H1 (cell line): ENCODE data around the gene ZBP1. TPM values are rescaled to one million over a fixed set of nuclear protein-coding genes. Genes with fewer than 3 reads are reported as not detected.

ENCODE experiments used
- CTCF ChIA-PET: fragments of 300-600 bp; sonication (Branson Sonifier 250); formaldehyde crosslinking; loops from one replicate; lab custom pipeline; 2021; ENCODE audit not compliant: partially characterized antibody; lab: Charles Lee
- POLR2A ChIA-PET: fragments of 300-600 bp; sonication (Branson Sonifier 250); formaldehyde crosslinking; loops from one replicate; lab custom pipeline; 2021; ENCODE audit warnings: inconsistent platforms; ENCODE audit not compliant: partially characterized antibody; lab: Charles Lee
- DNase-seq, 2 experiments: peaks; one replicate each; pipeline versions ENCODE4 v3.0.0 to v3.0.0-alpha.2; 2010 to 2022; ENCODE audit warnings: low spot score in 2 of 2, low read depth in 1 of 2, mixed read lengths in 1 of 2
- FAIRE-seq: peaks from 2 replicates; lab custom pipeline; 2011; peaks lifted over from hg19 to GRCh38; lab: Jason Lieb, UNC
- H2AFZ ChIP-seq: 2 replicates; pipeline ENCODE4 v1.8.1; 2012; ENCODE audit warnings: low read length, inconsistent platforms
- H2AK5ac ChIP-seq: 2 replicates; pipeline ENCODE4 v1.6.1; 2013; ENCODE audit warnings: low read depth, low read length
- H2BK120ac ChIP-seq: replicated peaks from 2 replicates; pipeline ENCODE3; 2013; ENCODE audit warnings: low read depth, low read length, inconsistent platforms
- H2BK12ac ChIP-seq: 2 replicates; pipeline ENCODE4 v1.6.1; 2013; ENCODE audit warnings: low read depth, low read length
- H2BK15ac ChIP-seq: 2 replicates; pipeline ENCODE4 v1.6.1; 2013; ENCODE audit warnings: low read length
- H2BK20ac ChIP-seq: 2 replicates; pipeline ENCODE4 v1.6.1; 2013; ENCODE audit warnings: low read length
- H2BK5ac ChIP-seq: 2 replicates; pipeline ENCODE4 v1.6.1; 2013; ENCODE audit warnings: low read depth, low read length
- H3K14ac ChIP-seq: 2 replicates; pipeline ENCODE4 v1.6.1; 2013; ENCODE audit warnings: inconsistent platforms; ENCODE audit not compliant: insufficient read length
- H3K18ac ChIP-seq: 2 replicates; pipeline ENCODE4 v1.6.1; 2013; ENCODE audit warnings: low read length; ENCODE audit errors: extremely low read depth
- H3K23ac ChIP-seq: 2 replicates; pipeline ENCODE4 v1.6.1; 2013; ENCODE audit warnings: inconsistent platforms; ENCODE audit not compliant: insufficient read length
- H3K23me2 ChIP-seq: 2 replicates; pipeline ENCODE4 v1.6.1; 2013; ENCODE audit warnings: low read depth, low read length
- H3K27ac ChIP-seq: 2 replicates; pipeline ENCODE4 v1.6.1; 2011; ENCODE audit warnings: low read depth, low read length, inconsistent platforms
- H3K27me3 ChIP-seq, 4 experiments: replicated peaks in 1 of 4; 1 replicate in 1 of 4; 2 replicates in 3 of 4; pipeline versions ENCODE4 v1.6.1 to v1.8.1; 2011 to 2013; ENCODE audit warnings: low read length in 3 of 4, mild to moderate bottlenecking in 3 of 4, inconsistent platforms in 2 of 4, mixed read lengths in 2 of 4, moderate library complexity in 1 of 4; ENCODE audit not compliant: control insufficient read depth in 3 of 4, insufficient read depth in 3 of 4; ENCODE audit errors: extremely low read depth in 1 of 4
- H3K36me3 ChIP-seq, 4 experiments: 2 replicates each; pipeline versions ENCODE4 v1.6.1 to v1.8.1; 2011 to 2013; ENCODE audit warnings: mild to moderate bottlenecking in 4 of 4, low read length in 3 of 4, moderate library complexity in 2 of 4, control low read depth in 1 of 4, inconsistent platforms in 1 of 4; ENCODE audit not compliant: insufficient read depth in 4 of 4, control insufficient read depth in 2 of 4
- H3K4ac ChIP-seq: replicated peaks from 2 replicates; pipeline ENCODE3; 2013; ENCODE audit warnings: low read length, low read depth, mixed read lengths, inconsistent platforms; ENCODE audit not compliant: insufficient read length
- H3K4me1 ChIP-seq, 4 experiments: replicated peaks in 1 of 4; 1 replicate in 1 of 4; 2 replicates in 3 of 4; pipeline versions ENCODE4 v1.6.1 to v1.8.1; 2011 to 2013; ENCODE audit warnings: low read length in 3 of 4, inconsistent platforms in 2 of 4, mixed read lengths in 1 of 4; ENCODE audit not compliant: insufficient read depth in 4 of 4, control insufficient read depth in 3 of 4
- H3K4me2 ChIP-seq, 2 experiments: 2 replicates each; pipeline versions ENCODE4 v1.6.1 to v1.8.1; 2011 to 2013; ENCODE audit warnings: low read depth in 2 of 2, low read length in 2 of 2, control low read depth in 1 of 2, inconsistent platforms in 1 of 2, mild to moderate bottlenecking in 1 of 2; ENCODE audit not compliant: insufficient read depth in 1 of 2
- H3K4me3 ChIP-seq, 4 experiments: fragments of 200-600, 300-600 bp in 1 of 4; sonication (generic), shearing (Covaris generic), sonication (Bioruptor Twin) in 1 of 4; 2 replicates each; pipeline versions ENCODE4 v1.5.1 to v1.8.1; 2011 to 2016; ENCODE audit warnings: low read length in 4 of 4, low read depth in 3 of 4, control low read depth in 2 of 4, inconsistent platforms in 2 of 4, mild to moderate bottlenecking in 2 of 4, mixed read lengths in 1 of 4, moderate library complexity in 1 of 4; ENCODE audit not compliant: insufficient read depth in 2 of 4; ENCODE audit errors: extremely low read depth in 1 of 4
- H3K56ac ChIP-seq: replicated peaks from 2 replicates; pipeline ENCODE3; 2013; ENCODE audit warnings: low read depth, mild to moderate bottlenecking, mixed read lengths, low read length, inconsistent platforms; ENCODE audit not compliant: insufficient read length
- H3K79me1 ChIP-seq: 2 replicates; pipeline ENCODE4 v1.6.1; 2013; ENCODE audit warnings: low read depth, low read length, control low read depth
- H3K79me2 ChIP-seq, 2 experiments: 2 replicates each; pipeline versions ENCODE4 v1.6.1 to v1.8.1; 2012 to 2013; ENCODE audit warnings: low read length in 2 of 2, mild to moderate bottlenecking in 2 of 2, inconsistent platforms in 1 of 2; ENCODE audit not compliant: insufficient read depth in 2 of 2, control insufficient read depth in 1 of 2
- H3K9ac ChIP-seq, 4 experiments: replicated peaks in 1 of 4; 1 replicate in 1 of 4; 2 replicates in 3 of 4; pipeline versions ENCODE4 v1.6.1 to v1.8.1; 2011 to 2013; ENCODE audit warnings: low read depth in 3 of 4, low read length in 3 of 4, control low read depth in 2 of 4, mild to moderate bottlenecking in 2 of 4, moderate library complexity in 2 of 4, inconsistent platforms in 1 of 4; ENCODE audit errors: extremely low read depth in 1 of 4
- H3K9me3 ChIP-seq, 2 experiments: 2 replicates each; pipeline versions ENCODE4 v1.6.1 to v1.8.1; 2012 to 2013; ENCODE audit warnings: mild to moderate bottlenecking in 2 of 2, moderate library complexity in 2 of 2, control low read depth in 1 of 2, inconsistent platforms in 1 of 2, low read depth in 1 of 2, low read length in 1 of 2, mixed read lengths in 1 of 2; ENCODE audit not compliant: insufficient read depth in 2 of 2
- H4K20me1 ChIP-seq, 2 experiments: replicated peaks in 1 of 2; 2 replicates each; pipeline versions ENCODE3 to v1.8.1; 2011 to 2013; ENCODE audit warnings: inconsistent platforms in 2 of 2, low read length in 2 of 2, mild to moderate bottlenecking in 1 of 2; ENCODE audit not compliant: insufficient read depth in 2 of 2, control insufficient read depth in 1 of 2
- H4K5ac ChIP-seq: 2 replicates; pipeline ENCODE4 v1.6.1; 2013; ENCODE audit warnings: low read length, low read depth, mixed read lengths, inconsistent platforms; ENCODE audit not compliant: insufficient read length
- H4K8ac ChIP-seq: 2 replicates; pipeline ENCODE4 v1.8.0; 2013; ENCODE audit warnings: mild to moderate bottlenecking, moderate library complexity, low read length, inconsistent platforms; ENCODE audit not compliant: insufficient read depth; ENCODE audit errors: extremely low read depth
- H4K91ac ChIP-seq: replicated peaks from 2 replicates; pipeline ENCODE3; 2013; ENCODE audit warnings: low read length, mixed read lengths, inconsistent platforms; ENCODE audit not compliant: insufficient read length
- BRCA1 ChIP-seq: IDR thresholded peaks from 2 replicates; pipeline ENCODE4 v1.6.1; 2012; ENCODE audit warnings: low read depth, low read length, improper control_type of control experiment
- GTF2F1 ChIP-seq: IDR thresholded peaks from 2 replicates; pipeline ENCODE4 v1.6.1; 2012; ENCODE audit warnings: low read depth, low read length, improper control_type of control experiment, borderline replicate concordance
- KDM1A ChIP-seq: fragments of 200-600, 300-600 bp; sonication (generic); IDR thresholded peaks from 2 replicates; pipeline ENCODE4 v1.7.1; 2016; ENCODE audit warnings: mild to moderate bottlenecking, low read length, borderline replicate concordance
- KDM5A ChIP-seq: fragments of 200-600 bp; IDR thresholded peaks from 2 replicates; pipeline ENCODE4 v1.7.1; 2012; ENCODE audit warnings: mild to moderate bottlenecking, low read length, inconsistent platforms, mixed read lengths
- NANOG ChIP-seq: IDR thresholded peaks from 2 replicates; pipeline ENCODE4 v1.6.1; 2011; ENCODE audit warnings: low read length, low read depth, mild to moderate bottlenecking, inconsistent platforms; ENCODE audit not compliant: insufficient read depth, poor library complexity, severe bottlenecking
- RAD21 ChIP-seq, 2 experiments: IDR thresholded peaks in 1 of 2; conservative IDR thresholded peaks in 1 of 2; 2 replicates each; pipeline ENCODE4 v1.6.1; 2011; ENCODE audit warnings: low read depth in 2 of 2, low read length in 2 of 2, improper control_type of control experiment in 1 of 2, inconsistent platforms in 1 of 2, mild to moderate bottlenecking in 1 of 2, moderate library complexity in 1 of 2
- RBBP5 ChIP-seq: IDR thresholded peaks from 2 replicates; pipeline ENCODE4 v1.7.1; 2012; ENCODE audit warnings: low read depth, mild to moderate bottlenecking, inconsistent platforms, low read length, moderate library complexity, borderline replicate concordance
- RXRA ChIP-seq: IDR thresholded peaks from 2 replicates; pipeline ENCODE4 v1.6.1; 2011; ENCODE audit warnings: low read depth, mild to moderate bottlenecking, low read length, moderate library complexity; ENCODE audit not compliant: insufficient read depth
- ZNF274 ChIP-seq: IDR thresholded peaks from 2 replicates; pipeline ENCODE4 v1.7.0; 2012; ENCODE audit warnings: low read length, borderline replicate concordance; ENCODE audit errors: extremely low read depth
- WGBS, 2 experiments: shearing (Covaris generic) in 1 of 2; methylation state at CpG; one replicate each; pipeline versions ENCODE4 v1.1.6 to v1.1.7; 2013 to 2015; ENCODE audit warnings: low lambda C conversion rate in 2 of 2, mixed read lengths in 2 of 2, inconsistent platforms in 1 of 2, low coverage in 1 of 2, missing lambda C conversion rate in 1 of 2; ENCODE audit not compliant: insufficient replicate concordance in 2 of 2, insufficient coverage in 1 of 2, insufficient read length in 1 of 2; ENCODE audit errors: extremely low coverage in 1 of 2, missing lambda C conversion rate in 1 of 2; 5-methylcytosine and 5-hydroxymethylcytosine counted together
- polyA plus RNA-seq, 7 experiments: library from polyadenylated mRNA; depleted of rRNA in 3 of 7; stranded (reverse) in 5 of 7; unstranded in 2 of 7; fragments of >200 nt in 5 of 7; fragments of 200-250 nt in 2 of 7; gene quantifications; 1 replicate in 5 of 7; 2 replicates in 1 of 7; 4 replicates in 1 of 7; pipeline versions ENCODE4 v1.2.1 to v1.2.3, GENCODE V29; 2011 to 2013; ENCODE audit warnings: missing spikeins in 2 of 7, mixed read lengths in 2 of 7
- total RNA-seq: library from RNA; stranded (reverse); fragmentation: NEBNext Ultra II Directional; extraction: Animal tissue kit (Norgen Biotek cat#: 25700); gene quantifications from 2 replicates; pipeline ENCODE4 v1.2.1, GENCODE V29; 2021

ZBP1 gene
- total and polyA plus RNA-seq, 2 of the 8 experiments (the other 6 are each of a cell fraction or from before 2014, with no cell fraction given), result not detected

- Histone ChIP-seq H2BK120ac (no peak overlapping the region), H2AFZ (no peak overlapping the region), H2BK5ac (no peak overlapping the region), H3K4ac (no peak overlapping the region), H3K79me1 (peaks cover 18% of the 10 kb centered on the region), H4K8ac (peak overlapping the region; percentile 57; the same call in 1 of the 2 replicates), H3K14ac (no peak overlapping the region), H3K23ac (no peak overlapping the region), H3K4me3 (no peak overlapping the region), H3K79me2 (peaks cover 0 to 37% of the 10 kb centered on the region in 2 experiments; a peak in 3 of 4 replicates), H3K9ac (no peak overlapping the region), H2BK15ac (no peak overlapping the region), H3K36me3 (peaks cover 0 to 5% (median under 1%) of the 10 kb centered on the region in 4 experiments; a peak in 3 of 8 replicates), H4K20me1 (peaks cover 2 to 24% of the 10 kb centered on the region in 2 experiments), H4K91ac (no peak overlapping the region), H3K4me2 (no peak overlapping the region), H3K27ac (no peak overlapping the region), H2BK12ac (no peak overlapping the region), H4K5ac (no peak overlapping the region), H3K23me2 (peaks cover 8% of the 10 kb centered on the region; the same call in 1 of the 2 replicates), H3K56ac (no peak overlapping the region), H3K9me3 (no peaks in the 10 kb centered on the region), H3K18ac (no peak overlapping the region), H2AK5ac (no peak overlapping the region), H3K4me1 (peaks cover 0 to 26% (median 4%) of the 10 kb centered on the region in 4 experiments; a peak in 6 of 7 replicates), H3K27me3 (no peaks in the 10 kb centered on the region), H2BK20ac (no peak overlapping the region)
- TF ChIP-seq RBBP5, result no peak
- no peak for TF ChIP-seq GTF2F1
- no peak for TF ChIP-seq RXRA
- TF ChIP-seq NANOG, result no peak
- no peak for TF ChIP-seq BRCA1
- no peak for TF ChIP-seq KDM5A
- no peak for TF ChIP-seq RAD21 (IDR thresholded peaks at IDR 0.05 in 1 of 2, conservative IDR thresholded peaks at IDR 0.05 in 1 of 2; ENCODE audit: low read depth in 2 of 2, low read length in 2 of 2)
- TF ChIP-seq ZNF274, result no peak
- TF ChIP-seq KDM1A, result no peak
- FAIRE-seq (no peak), DNase-seq (peak in 1 of 2 experiments; percentile 45)
- ChIA-PET POLR2A (no interaction called here), CTCF (no interaction called here)
- WGBS, 2 experiments, result 83% methylated on average over 17 of the region's 21 CpGs; no CpG with 5 or more reads in 1 of the 2 experiments
These were observed 42.4 kb upstream of the ZBP1 start for GRCh38 chr20:57662456-57663240.
